ENCODE results near the gene MICALL2. TPM values are rescaled to one million over a fixed set of nuclear protein-coding genes. Genes with fewer than 3 reads are reported as not detected.

The MICALL2 gene
- total RNA-seq, 1 donor from 2014 or later = 28.0 TPM

DNA sequence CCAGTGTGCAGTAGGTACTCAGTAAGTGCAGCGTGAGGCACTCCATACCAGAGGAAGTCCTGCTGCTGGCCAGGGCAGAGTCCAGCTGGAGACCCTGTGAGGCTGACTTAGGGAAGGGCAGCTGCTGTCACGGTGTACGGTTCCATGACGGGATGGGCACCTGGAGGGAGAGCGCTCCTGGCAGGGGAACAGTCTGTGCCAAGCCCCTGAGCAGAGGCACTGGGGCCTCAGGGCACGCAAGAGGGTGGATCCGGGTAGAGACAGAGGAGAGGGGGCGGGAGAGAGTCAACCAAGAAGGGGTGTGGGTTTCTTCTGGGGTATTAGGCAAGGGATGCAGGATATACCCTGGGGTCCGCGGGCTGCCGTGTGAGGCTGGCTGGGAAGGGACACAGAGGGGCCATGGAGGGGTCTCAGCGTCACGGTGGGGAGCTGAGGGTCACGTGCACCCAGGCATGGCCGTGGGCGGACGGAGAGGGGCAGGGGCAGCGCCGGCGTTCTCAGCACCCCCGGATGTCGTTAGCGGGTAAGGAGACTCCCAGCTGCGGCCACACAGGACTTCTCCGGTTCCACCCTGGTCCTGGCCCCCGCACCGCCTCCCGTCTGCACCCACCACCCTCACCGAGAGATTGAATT, 70.5 kb downstream of the MICALL2 start:
- Mint-ChIP-seq H3K9me3 (ENCODE audit: unreplicated experiment) (peaks cover 4% of the 10 kb centered on the region), H3K27me3 (ENCODE audit: unreplicated experiment) (peaks cover 13% of the 10 kb centered on the region), H3K27ac (ENCODE audit: unreplicated experiment) (no peak overlapping the region), H3K36me3 (ENCODE audit: unreplicated experiment) (peaks cover 8% of the 10 kb centered on the region), H3K4me3 (ENCODE audit: unreplicated experiment) (no peak overlapping the region), H3K4me1 (ENCODE audit: low read depth, unreplicated experiment) (peaks cover 3% of the 10 kb centered on the region)
- no peak for DNase-seq
- TF ChIP-seq, protein P1, sequence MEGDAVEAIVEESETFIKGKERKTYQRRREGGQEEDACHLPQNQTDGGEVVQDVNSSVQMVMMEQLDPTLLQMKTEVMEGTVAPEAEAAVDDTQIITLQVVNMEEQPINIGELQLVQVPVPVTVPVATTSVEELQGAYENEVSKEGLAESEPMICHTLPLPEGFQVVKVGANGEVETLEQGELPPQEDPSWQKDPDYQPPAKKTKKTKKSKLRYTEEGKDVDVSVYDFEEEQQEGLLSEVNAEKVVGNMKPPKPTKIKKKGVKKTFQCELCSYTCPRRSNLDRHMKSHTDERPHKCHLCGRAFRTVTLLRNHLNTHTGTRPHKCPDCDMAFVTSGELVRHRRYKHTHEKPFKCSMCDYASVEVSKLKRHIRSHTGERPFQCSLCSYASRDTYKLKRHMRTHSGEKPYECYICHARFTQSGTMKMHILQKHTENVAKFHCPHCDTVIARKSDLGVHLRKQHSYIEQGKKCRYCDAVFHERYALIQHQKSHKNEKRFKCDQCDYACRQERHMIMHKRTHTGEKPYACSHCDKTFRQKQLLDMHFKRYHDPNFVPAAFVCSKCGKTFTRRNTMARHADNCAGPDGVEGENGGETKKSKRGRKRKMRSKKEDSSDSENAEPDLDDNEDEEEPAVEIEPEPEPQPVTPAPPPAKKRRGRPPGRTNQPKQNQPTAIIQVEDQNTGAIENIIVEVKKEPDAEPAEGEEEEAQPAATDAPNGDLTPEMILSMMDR (IDR thresholded peaks at IDR 0.05; ENCODE audit: partially characterized antibody, unreplicated experiment) = no peak

DNA sequence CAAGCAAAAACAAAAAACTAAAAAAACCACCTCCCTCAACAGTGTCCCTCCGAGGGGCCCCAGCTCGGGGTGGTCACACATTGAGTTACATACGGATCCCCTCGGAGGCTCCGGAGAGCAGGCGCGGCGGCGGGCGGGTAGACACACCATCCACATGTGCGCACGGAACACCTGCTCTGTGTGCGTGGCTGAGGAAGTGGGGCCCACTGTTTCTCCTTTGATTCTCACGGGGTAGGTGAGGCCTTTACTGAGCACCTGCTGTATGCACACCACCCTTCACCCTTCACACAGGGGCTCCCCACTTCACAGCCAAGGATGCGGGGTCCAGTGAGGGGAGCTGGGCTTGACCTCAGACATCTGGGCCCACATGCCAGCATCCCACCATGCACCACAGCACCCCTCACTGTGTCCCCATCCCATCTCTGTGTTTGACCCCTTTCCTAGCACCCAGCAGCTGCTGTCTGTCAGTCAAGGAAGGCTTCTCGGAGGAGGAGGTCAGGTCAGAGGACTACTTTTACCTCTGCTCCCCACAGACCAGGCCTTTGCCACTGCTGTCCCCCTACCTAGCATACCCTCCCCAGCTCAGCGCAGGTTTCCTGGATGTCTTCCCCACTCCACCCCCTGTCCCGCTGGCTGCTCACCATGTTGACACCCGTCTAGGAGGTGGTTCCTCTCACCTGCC, 71.1 kb downstream of the MICALL2 start:
- Mint-ChIP-seq H3K27ac (ENCODE audit: unreplicated experiment) (no peak overlapping the region), H3K36me3 (ENCODE audit: unreplicated experiment) (peaks cover 8% of the 10 kb centered on the region), H3K27me3 (ENCODE audit: unreplicated experiment) (peaks cover 13% of the 10 kb centered on the region), H3K4me1 (ENCODE audit: low read depth, unreplicated experiment) (peaks cover 3% of the 10 kb centered on the region), H3K9me3 (ENCODE audit: unreplicated experiment) (peaks cover 4% of the 10 kb centered on the region), H3K4me3 (ENCODE audit: unreplicated experiment) (no peak overlapping the region)
- DNase-seq = no peak
- TF ChIP-seq, protein P1 (IDR thresholded peaks at IDR 0.05; ENCODE audit: partially characterized antibody, unreplicated experiment) = no peak

DNA sequence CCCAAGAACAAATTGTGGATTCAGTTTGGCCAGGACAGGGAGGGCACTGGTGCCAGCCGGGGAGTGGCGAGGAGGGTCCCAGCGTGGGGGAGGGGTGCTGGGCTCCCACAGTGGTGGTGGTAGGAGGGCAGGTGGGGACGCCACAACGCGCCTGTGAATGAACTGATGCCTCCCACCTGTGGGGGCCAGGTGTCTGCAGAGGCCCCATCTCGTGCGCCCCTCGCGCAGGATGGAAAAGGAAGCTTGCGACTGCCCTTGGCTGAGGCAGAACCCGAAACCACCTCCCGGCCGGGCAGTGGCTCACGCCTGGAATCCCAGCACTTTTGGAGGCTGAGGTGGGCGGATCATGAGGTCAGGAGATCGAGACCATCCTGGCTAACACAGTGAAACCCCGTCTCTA, 72.0 kb downstream of the MICALL2 start:
- no peak for DNase-seq
- H3K4me1 Mint-ChIP-seq (ENCODE audit: low read depth, unreplicated experiment) = peaks cover 3% of the 10 kb centered on the region
- TF ChIP-seq, protein P1 (IDR thresholded peaks at IDR 0.05; ENCODE audit: partially characterized antibody, unreplicated experiment) = no peak
- H3K27ac Mint-ChIP-seq (ENCODE audit: unreplicated experiment) = no peak overlapping the region
- no peak overlapping the region for H3K4me3 Mint-ChIP-seq (ENCODE audit: unreplicated experiment)
- peaks cover 4% of the 10 kb centered on the region for H3K9me3 Mint-ChIP-seq (ENCODE audit: unreplicated experiment)
- H3K27me3 Mint-ChIP-seq (ENCODE audit: unreplicated experiment) = peaks cover 13% of the 10 kb centered on the region
- H3K36me3 Mint-ChIP-seq (ENCODE audit: unreplicated experiment) = peaks cover 8% of the 10 kb centered on the region

DNA sequence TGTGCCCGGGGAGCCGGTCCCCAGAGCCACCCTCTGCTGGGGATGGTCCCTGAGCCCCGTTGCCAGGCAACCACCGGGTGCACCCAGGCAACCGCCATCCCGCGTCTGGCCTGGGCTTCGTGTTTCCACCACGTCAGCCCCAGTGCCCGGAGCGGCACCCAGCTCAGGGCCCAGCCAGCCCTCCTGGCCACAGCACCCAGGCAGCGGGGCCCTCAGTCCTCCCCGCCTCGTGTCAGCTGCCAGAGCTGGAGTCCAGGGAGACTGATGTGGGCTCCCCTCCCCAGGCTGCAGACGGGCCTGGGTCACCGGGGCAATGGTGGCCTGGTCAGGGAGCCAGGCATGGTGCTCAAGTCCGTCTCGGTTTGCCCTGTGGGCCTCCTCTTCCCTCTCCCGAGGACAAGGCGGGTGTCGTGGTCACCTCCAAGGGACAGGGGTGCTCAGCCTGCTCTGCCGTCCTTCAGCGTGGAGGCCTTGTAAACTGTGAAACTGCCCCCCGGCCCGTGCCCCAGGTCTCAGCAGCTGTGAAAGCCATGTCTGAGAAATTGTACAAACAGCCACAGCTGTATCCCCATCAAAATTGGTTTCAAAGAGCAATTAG, 72.5 kb downstream of the MICALL2 start:
- DNase-seq = no peak
- no peak overlapping the region for H3K4me3 Mint-ChIP-seq (ENCODE audit: unreplicated experiment)
- peaks cover 3% of the 10 kb centered on the region for H3K4me1 Mint-ChIP-seq (ENCODE audit: low read depth, unreplicated experiment)
- peaks cover 11% of the 10 kb centered on the region for H3K27me3 Mint-ChIP-seq (ENCODE audit: unreplicated experiment)
- H3K9me3 Mint-ChIP-seq (ENCODE audit: unreplicated experiment) = peaks cover 4% of the 10 kb centered on the region
- peaks cover 6% of the 10 kb centered on the region for H3K36me3 Mint-ChIP-seq (ENCODE audit: unreplicated experiment)
- TF ChIP-seq, protein P1 (IDR thresholded peaks at IDR 0.05; ENCODE audit: partially characterized antibody, unreplicated experiment) = no peak
- H3K27ac Mint-ChIP-seq (ENCODE audit: unreplicated experiment) = no peak overlapping the region
